Esophagus squamous epithelium (tissue), 4 donors: ENCODE measurements around the gene CNNM4.

Experiments
- POLR2A ChIP-seq, 4 donors: fragments of 450-650 bp; IDR thresholded peaks; one replicate each; pipeline ENCODE4 v1.6.1; 2017; ENCODE audit warnings: antibody characterized with exemption in 4 of 4, mild to moderate bottlenecking in 4 of 4, moderate library complexity in 3 of 4
- TF ChIP-seq, protein P1 (sequence below), 6 experiments: fragments of 450-650 bp in 4 of 6; fragments of 200-600 bp in 2 of 6; sonication (generic) in 2 of 6; IDR thresholded peaks; one replicate each; pipeline ENCODE4 v1.5.1; 2016 to 2019; ENCODE audit warnings: antibody characterized with exemption in 6 of 6, mild to moderate bottlenecking in 4 of 6, moderate library complexity in 4 of 6

DNA sequence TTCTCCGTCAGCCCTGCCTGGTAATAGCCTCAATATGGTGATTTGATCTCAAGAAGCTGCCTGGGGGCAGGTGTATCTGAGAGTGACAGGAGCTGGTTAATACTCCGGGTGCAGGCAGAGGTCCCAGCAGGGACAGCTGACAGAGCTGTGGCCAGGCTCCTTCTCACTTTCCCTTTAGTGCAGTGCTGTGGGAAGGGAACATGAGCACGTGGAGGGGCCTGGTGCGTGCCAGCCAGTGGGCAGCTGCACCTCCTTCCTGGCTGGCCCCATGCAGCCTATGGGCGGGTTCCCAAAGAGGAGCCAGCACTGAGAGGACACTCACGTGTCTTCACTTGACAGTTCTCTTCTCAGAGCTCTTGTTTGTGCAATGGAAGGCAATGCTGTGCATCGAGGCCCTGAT lies 9.1 kb downstream of the CNNM4 start:
- TF ChIP-seq, protein P1, sequence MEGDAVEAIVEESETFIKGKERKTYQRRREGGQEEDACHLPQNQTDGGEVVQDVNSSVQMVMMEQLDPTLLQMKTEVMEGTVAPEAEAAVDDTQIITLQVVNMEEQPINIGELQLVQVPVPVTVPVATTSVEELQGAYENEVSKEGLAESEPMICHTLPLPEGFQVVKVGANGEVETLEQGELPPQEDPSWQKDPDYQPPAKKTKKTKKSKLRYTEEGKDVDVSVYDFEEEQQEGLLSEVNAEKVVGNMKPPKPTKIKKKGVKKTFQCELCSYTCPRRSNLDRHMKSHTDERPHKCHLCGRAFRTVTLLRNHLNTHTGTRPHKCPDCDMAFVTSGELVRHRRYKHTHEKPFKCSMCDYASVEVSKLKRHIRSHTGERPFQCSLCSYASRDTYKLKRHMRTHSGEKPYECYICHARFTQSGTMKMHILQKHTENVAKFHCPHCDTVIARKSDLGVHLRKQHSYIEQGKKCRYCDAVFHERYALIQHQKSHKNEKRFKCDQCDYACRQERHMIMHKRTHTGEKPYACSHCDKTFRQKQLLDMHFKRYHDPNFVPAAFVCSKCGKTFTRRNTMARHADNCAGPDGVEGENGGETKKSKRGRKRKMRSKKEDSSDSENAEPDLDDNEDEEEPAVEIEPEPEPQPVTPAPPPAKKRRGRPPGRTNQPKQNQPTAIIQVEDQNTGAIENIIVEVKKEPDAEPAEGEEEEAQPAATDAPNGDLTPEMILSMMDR (IDR thresholded peaks at IDR 0.05) = no peak
- TF ChIP-seq POLR2A (IDR thresholded peaks at IDR 0.05) = no peak
